Thymus (tissue), 11 donors: ENCODE results near the gene GRK5. TPM values are rescaled to one million over a fixed set of nuclear protein-coding genes. Genes with fewer than 3 reads are reported as not detected.
A peak's percentile ranks its signal among the peaks of the same experiment; 100 is the strongest.

ENCODE experiments used
- DNase-seq, 9 donors: peaks; one replicate each; pipeline ENCODE4 v3.0.0-alpha.2; 2013; ENCODE audit warnings: low spot score in 9 of 9, low read depth in 6 of 9, missing footprints in 1 of 9
- H3K27ac ChIP-seq, 2 donors: one replicate each; pipeline ENCODE4 v1.5.1; 2013; ENCODE audit warnings: control low read depth in 1 of 2, low read depth in 1 of 2, low read length in 1 of 2, mild to moderate bottlenecking in 1 of 2, moderate library complexity in 1 of 2
- H3K27me3 ChIP-seq, 2 donors: one replicate each; pipeline ENCODE4 v1.5.1; 2013; ENCODE audit warnings: low read length in 1 of 2; ENCODE audit not compliant: control insufficient read depth in 2 of 2, insufficient read depth in 1 of 2
- H3K36me3 ChIP-seq, 2 donors: one replicate each; pipeline ENCODE4 v1.5.1; 2013; ENCODE audit warnings: low read length in 1 of 2, mild to moderate bottlenecking in 1 of 2, moderate library complexity in 1 of 2; ENCODE audit not compliant: control insufficient read depth in 2 of 2, insufficient read depth in 2 of 2
- H3K4me1 ChIP-seq, 2 donors: one replicate each; pipeline ENCODE4 v1.5.1; 2013; ENCODE audit warnings: low read length in 2 of 2; ENCODE audit not compliant: control insufficient read depth in 2 of 2, insufficient read depth in 2 of 2
- H3K4me3 ChIP-seq, 2 donors: one replicate each; pipeline ENCODE4 v1.5.1; 2013; ENCODE audit warnings: low read length in 2 of 2, control low read depth in 1 of 2, mild to moderate bottlenecking in 1 of 2
- H3K9me3 ChIP-seq, 2 donors: one replicate each; pipeline ENCODE4 v1.5.1; 2013; ENCODE audit warnings: low read length in 1 of 2, mild to moderate bottlenecking in 1 of 2; ENCODE audit not compliant: control insufficient read depth in 2 of 2, insufficient read depth in 1 of 2
- WGBS: extraction: QIAGEN DNeasy Blood & Tissue Kit; methylation state at CpG from one replicate; pipeline ENCODE4 v1.1.7; 2013; 5-methylcytosine and 5-hydroxymethylcytosine counted together
- polyA plus RNA-seq: library from polyadenylated mRNA; stranded (reverse); fragments of 200-250 nt; gene quantifications from one replicate; pipeline ENCODE4 v1.2.3, GENCODE V29; 2013
- total RNA-seq: library from RNA; stranded (reverse); fragments of 120-200 nt; gene quantifications from one replicate; pipeline ENCODE4 v1.2.4, GENCODE V29; 2013
- donor health status: healthy.

GRK5 gene
- total and polyA plus RNA-seq, 2 donors = 14.4 to 18.5 TPM

DNA sequence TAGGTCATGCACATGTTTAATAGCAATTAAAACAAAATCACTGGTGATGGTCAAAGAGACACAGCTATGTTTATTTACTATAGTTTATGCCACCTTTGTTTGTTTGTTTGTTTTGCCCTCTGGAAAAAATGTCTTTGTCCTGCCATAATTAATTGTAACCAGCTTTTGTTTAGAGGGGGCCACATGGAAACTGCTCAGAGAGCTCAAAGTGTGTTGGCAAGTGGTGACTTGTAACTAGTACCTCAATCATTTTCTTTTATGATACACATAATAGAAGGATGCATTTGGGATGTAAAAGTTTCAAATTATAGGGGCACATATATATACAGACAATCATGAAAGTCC, 40.2 kb downstream of the GRK5 start:
- no peak for DNase-seq
- Histone ChIP-seq H3K4me1 (no peaks in the 10 kb centered on the region), H3K27ac (no peak overlapping the region)

DNA sequence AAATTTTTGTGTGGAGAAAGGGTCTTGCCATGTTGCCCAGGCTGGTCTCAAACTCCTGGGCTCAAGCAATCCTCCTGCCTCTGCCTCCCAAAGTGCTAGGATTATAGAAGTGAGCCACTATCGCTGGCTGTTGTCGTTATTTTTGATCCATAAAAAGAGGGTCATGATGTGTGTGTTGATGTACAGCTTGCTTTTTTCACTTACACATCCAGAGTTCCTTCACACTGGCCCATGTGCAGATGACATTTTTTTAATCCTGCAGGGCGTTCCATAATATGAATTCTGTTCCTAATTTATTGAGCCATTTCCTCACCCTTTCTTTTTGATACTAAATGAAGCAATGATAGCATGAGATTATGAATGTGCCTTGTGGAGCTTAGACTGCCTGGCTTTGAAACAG, 40.8 kb downstream of the GRK5 start:
- WGBS = 98% methylated on average over 3 of the region's 3 CpGs
- no peak overlapping the region for H3K27ac ChIP-seq
- peaks cover 0 to 5% of the 10 kb centered on the region in 2 donors for H3K4me1 ChIP-seq

More for the DNA sequence above, 40.2 kb downstream of the GRK5 start:
- no peak overlapping the region for H3K4me3 ChIP-seq
- no peaks in the 10 kb centered on the region for H3K36me3 ChIP-seq
- no peaks in the 10 kb centered on the region for H3K9me3 ChIP-seq
- H3K27me3 ChIP-seq = no peaks in the 10 kb centered on the region

DNA sequence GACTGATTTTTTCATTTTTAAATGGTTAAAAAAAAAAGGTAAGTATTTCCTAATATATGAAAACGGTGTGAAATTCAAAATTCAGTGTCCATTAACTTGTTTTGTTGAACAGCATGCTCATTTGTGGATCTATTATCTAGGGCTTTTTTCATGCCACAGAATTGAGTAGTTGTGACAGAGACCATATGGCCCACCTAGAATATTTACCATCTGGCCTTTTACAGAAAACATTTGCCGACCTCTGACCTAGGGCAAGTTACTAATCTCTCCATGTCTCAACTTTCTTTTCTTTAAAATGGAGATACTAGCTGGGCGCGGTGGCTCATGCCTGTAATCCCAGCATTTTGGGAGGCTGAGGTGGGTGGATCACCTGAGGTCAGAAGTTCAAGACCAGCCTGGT, 41.3 kb downstream of the GRK5 start:
- no peak for DNase-seq
- H3K36me3 ChIP-seq = no peaks in the 10 kb centered on the region
- H3K27ac ChIP-seq = no peak overlapping the region
- WGBS = 98% methylated on average over 4 of the region's 4 CpGs
- H3K9me3 ChIP-seq = no peaks in the 10 kb centered on the region
- H3K27me3 ChIP-seq = no peaks in the 10 kb centered on the region
- H3K4me3 ChIP-seq = no peak overlapping the region
- H3K4me1 ChIP-seq = peaks cover 0 to 10% of the 10 kb centered on the region in 2 donors

More for the DNA sequence above, 40.8 kb downstream of the GRK5 start:
- Histone ChIP-seq H3K4me3 (no peak overlapping the region), H3K27me3 (no peaks in the 10 kb centered on the region), H3K9me3 (no peaks in the 10 kb centered on the region), H3K36me3 (no peaks in the 10 kb centered on the region)
- no peak for DNase-seq

DNA sequence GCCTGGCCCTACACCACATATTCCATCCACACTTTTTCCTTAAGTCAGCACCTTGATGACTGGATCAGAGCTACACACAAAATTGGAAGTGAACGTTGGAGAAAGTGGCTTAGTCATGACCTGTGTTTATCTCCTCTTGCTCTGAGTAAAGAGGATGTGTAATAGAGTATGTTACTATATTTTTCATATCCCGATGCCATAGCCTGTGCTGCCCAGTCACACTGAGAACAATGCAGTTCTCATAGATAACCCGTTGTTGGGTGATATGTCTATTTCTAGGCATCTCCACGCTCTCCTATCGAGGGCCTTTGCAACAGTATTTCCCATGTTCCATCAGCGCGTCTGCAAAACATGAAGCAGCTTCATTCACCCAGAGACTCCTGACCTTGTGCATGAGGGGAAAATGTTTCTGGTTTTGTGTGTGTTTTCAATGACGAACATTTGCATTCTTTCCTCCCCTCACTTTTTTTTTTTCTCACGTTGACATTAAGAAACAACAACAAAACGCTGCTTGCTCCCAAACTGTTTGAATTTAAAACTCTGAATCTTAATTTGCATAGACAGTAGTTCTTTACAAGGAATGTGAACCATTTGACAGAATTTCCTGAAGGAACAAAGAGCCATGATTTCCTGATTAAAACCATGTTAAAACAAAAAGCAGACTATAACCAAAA, 43.4 kb downstream of the GRK5 start:
- no peak for DNase-seq

DNA sequence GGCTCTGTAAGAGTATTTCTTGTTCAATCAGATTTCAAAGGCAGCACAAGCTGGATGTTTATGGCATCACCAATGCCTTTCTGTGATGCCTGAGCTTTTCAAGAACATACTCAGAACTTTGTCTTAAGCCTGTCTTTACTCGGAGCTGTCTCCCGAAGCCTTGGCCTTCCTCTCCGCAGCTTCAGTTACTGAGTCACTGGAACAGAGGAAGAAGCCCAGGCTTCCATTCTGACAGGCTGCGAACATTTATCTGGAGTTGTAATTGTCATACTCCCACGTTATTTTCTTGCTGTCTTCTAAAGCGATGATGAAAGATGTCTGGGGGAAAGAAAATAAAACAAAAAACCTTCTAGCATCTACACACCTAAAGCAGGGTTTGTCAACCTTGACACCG, 43.9 kb downstream of the GRK5 start:
- Histone ChIP-seq H3K27ac (no peak overlapping the region), H3K4me1 (peaks cover 0 to 13% of the 10 kb centered on the region in 2 donors), H3K4me3 (no peak overlapping the region), H3K36me3 (no peaks in the 10 kb centered on the region), H3K27me3 (no peaks in the 10 kb centered on the region), H3K9me3 (no peaks in the 10 kb centered on the region)
- 90% methylated on average over 7 of the region's 7 CpGs for WGBS
- DNase-seq = no peak

More for the DNA sequence above, 43.4 kb downstream of the GRK5 start:
- no peak overlapping the region for H3K27ac ChIP-seq
- H3K4me1 ChIP-seq = peaks cover 0 to 13% of the 10 kb centered on the region in 2 donors
- no peaks in the 10 kb centered on the region for H3K36me3 ChIP-seq
- WGBS = 65% methylated on average over 10 of the region's 10 CpGs
- H3K4me3 ChIP-seq = no peak overlapping the region
- no peaks in the 10 kb centered on the region for H3K9me3 ChIP-seq
- no peaks in the 10 kb centered on the region for H3K27me3 ChIP-seq

DNA sequence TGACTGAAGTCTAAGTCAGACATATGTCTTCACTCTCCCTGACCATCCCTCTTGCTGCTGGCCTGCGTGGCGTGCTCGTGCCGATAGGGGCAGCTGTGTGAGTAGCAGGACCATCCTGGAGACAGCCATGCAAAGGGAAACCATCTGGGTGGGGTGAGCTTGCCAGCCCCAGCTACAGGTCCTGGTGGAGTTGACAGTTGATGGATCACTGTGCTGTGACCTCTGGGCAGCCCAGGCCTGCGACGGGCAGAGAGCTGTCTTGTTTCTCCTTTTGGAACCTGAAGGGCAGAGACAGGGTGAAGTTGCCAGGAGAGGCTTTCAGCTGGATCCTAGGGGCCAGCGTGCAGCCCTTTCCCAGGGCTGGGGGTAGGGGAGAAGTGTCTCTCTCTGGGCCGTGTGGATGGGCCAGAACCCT, 44.7 kb downstream of the GRK5 start:
- Histone ChIP-seq H3K4me1 (peaks cover 0 to 13% of the 10 kb centered on the region in 2 donors), H3K27ac (no peak overlapping the region), H3K27me3 (no peaks in the 10 kb centered on the region), H3K36me3 (no peaks in the 10 kb centered on the region), H3K4me3 (no peak overlapping the region), H3K9me3 (no peaks in the 10 kb centered on the region)
- no peak for DNase-seq
- WGBS = 98% methylated on average over 8 of the region's 8 CpGs

DNA sequence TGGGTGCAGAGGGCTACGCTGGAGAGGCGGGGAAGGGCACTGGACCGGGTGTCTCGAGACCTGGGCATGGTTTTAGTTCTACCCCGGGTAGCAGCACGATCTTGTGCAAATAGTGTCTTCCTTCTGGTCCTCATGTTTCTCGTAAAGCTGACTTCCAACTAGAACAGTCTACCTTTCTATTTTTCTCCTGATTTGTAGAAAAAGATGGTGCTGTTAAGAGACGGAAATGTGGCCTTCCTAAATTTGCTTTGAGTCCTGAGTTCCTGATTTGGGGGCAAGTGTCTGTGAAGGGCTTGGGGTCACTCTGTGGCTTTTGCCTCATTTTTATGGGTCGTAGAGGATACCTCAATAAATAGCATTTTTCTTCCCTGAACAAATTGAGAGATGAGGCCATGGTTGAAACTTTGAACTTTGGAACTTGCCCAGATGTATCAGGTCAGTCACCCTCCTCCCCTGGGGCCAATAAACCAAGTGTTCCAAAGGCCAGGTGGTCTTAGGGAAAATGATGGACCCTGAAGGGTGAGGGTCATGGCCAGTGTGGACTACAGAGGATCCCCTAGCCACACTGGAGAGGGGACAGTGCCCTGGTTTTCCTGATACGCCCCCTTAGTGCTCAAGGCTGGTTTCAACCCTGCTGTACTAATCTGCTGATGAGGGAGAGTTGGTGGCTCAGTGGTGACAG, 45.2 kb downstream of the GRK5 start:
- WGBS = 97% methylated on average over 10 of the region's 10 CpGs
- no peak overlapping the region for H3K27ac ChIP-seq
- no peaks in the 10 kb centered on the region for H3K9me3 ChIP-seq
- peaks cover 0 to 13% of the 10 kb centered on the region in 2 donors for H3K4me1 ChIP-seq
- no peaks in the 10 kb centered on the region for H3K27me3 ChIP-seq
- H3K36me3 ChIP-seq = no peaks in the 10 kb centered on the region
- DNase-seq = no peak
- no peak overlapping the region for H3K4me3 ChIP-seq

DNA sequence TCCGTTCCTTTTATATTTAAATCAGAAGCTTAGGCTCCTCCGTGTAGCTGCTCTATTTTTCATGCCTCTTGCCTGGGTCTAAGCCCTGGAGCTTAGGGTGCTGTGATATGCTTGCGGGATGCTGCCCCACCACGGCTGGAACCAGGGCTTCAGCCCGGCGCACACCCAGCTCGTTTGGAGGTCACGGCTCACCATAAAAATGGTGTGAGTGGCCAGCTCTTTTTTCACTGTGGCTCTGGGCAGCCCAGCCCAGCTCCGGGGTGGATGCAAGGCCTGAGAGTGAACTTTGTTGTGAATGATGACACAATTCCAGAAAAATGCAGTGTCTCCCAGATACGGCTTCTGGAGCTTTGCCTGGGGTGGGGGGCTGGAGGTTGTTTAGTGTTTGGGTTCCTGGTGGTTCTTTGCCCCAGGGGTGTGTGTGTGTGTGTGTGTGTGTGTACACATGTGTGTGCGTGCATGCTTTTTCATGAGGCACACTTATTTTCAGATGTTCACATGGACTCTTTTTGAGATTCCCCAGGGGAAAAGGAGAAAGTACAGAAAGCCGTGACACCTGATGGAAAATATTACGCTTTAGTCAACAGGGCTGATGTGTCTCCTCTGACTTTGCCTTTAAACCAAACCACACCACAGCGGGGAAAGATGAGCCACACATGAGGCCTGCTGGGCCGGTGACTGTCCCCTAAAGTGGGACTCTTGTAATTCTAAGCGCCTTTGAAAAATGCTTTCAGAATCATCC, 46.2 kb downstream of the GRK5 start:
- 93% methylated on average over 16 of the region's 16 CpGs for WGBS
- peak overlapping the region in 1 of 2 donors; percentile 39 for H3K27ac ChIP-seq
- DNase-seq = no peak
- H3K27me3 ChIP-seq = no peaks in the 10 kb centered on the region
- H3K4me3 ChIP-seq = no peak overlapping the region
- no peaks in the 10 kb centered on the region for H3K36me3 ChIP-seq
- H3K4me1 ChIP-seq = peaks cover 0 to 13% of the 10 kb centered on the region in 2 donors
- no peaks in the 10 kb centered on the region for H3K9me3 ChIP-seq

DNA sequence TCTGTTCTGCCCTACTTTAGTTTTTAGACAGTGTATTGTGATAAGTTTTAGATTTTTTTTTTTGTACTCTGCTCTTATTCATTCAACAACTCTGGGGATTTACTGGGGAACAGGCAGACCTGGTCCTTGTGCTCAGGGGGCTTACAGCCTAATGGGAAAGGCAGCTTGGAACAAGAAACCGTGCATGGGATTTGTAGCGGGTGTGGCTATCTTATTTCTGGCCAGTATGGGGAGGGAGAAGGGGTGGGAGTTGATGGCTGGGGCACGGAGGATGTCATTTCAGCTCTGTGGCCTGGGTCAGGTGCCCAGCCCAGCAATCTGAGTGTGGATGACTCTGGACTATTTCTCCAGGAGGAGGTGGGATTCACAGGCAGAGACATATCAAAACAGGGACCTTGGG, 47.0 kb downstream of the GRK5 start:
- no peak for DNase-seq
- peaks cover 0 to 15% of the 10 kb centered on the region in 2 donors for H3K4me1 ChIP-seq
- H3K27me3 ChIP-seq = no peaks in the 10 kb centered on the region
- WGBS = 95% methylated on average over 3 of the region's 3 CpGs
- H3K4me3 ChIP-seq = no peak overlapping the region
- H3K27ac ChIP-seq = peak overlapping the region in 1 of 2 donors; percentile 39
- no peaks in the 10 kb centered on the region for H3K9me3 ChIP-seq
- no peaks in the 10 kb centered on the region for H3K36me3 ChIP-seq
